NCI-H1048 (cell line): ENCODE measurements around the gene SSRP1.
"Not testable (repeated sequence)": the region's sequence is repeated elsewhere in the genome, so short reads cannot be mapped to it uniquely, and the experiment has no call there.

Source experiments
- DNase-seq: peaks from one replicate; lab custom pipeline; 2025; lab: John Stamatoyannopoulos, UW

SSRP1 gene

DNA sequence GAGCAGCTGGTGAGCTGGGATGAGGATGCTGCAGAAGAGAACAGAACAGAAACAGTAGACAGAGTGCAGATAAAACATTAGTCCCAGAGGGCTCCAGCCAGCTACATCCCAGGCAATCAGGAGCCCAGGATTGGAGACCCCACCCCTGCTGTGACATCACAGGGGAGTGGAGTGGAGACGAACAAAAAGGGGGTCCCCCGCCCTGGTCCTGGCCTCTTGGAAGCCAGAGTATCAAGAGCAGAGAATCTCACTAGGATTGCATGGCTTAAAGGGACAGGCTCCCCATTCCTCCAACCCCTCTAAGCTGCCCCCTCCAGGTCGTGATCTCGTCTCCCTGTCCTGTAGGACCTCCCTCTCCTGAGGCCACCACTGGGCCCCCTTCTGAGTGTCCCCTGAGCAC is 2.5 kb upstream of the SSRP1 start, which contains the start of gene P2RX3:
TSS of gene P2RX3 (plus strand) at position 211 of the 400 bp plus-strand sequence. CDS start 199 bp downstream, outside the sequence.
- DNase-seq = no peak

DNA sequence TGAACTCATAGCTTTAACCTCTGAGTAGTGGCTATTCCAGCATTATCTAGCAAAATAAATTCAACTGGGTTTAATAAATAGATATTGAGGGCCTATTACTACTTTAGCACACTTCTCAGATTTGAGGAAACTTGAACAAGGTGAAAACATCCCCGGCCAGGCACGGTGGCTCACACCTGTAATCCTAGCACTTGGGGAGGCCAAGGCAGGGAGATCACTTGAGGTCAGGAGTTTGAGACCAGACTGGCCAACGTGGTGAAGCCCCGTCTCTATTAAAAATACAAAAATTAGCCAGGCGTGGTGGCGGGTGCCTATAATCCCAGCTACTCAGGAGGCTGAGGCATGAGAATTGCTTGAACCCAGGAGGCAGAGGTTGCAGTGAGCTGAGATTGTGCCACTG is 1.2 kb upstream of the SSRP1 start:
- DNase-seq = not testable (repeated sequence)

DNA sequence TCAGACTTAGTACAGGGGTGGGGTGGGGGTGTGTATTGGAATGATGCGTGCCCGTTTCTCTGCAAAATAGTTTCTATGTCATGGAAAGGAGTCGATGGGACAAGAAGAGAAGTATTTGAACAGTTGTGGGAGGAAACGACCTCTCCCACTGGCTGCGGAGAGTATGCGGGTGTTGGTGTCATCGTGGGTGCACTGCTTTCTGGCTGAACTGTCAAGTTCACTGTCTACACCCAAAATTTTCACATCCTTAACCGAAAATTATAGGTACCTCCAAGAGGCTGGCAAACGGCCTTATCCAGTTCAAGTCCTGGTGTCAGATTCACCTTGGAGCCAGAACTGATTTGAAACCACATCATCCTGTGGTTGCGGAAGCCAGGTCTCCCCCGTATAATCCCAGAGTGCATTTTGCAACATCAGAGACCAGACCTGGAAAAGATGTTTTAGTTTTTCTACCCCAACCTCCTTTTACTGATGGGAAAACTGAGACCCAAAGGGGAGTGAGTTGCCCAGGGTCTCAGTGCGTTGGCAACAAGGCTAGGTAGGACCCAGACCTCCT is 497 bp upstream of the SSRP1 start:
- DNase-seq = no peak

DNA sequence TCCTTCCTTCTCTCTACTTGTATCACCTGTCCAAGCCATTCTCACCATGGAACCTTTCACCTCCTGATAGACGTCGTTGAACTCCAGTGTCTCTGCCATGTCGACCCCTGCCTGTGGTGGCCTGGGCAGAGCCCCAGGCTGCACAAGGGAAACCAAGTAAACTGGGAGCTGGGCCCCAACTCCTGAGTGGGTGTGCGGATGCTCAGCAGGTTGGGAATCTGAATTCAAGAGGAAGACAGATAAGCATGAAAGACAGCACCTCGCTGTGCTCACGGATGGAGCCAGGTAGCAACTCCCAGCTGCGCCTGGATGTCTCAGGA is 709 bp downstream of the SSRP1 start:
- DNase-seq = no peak

DNA sequence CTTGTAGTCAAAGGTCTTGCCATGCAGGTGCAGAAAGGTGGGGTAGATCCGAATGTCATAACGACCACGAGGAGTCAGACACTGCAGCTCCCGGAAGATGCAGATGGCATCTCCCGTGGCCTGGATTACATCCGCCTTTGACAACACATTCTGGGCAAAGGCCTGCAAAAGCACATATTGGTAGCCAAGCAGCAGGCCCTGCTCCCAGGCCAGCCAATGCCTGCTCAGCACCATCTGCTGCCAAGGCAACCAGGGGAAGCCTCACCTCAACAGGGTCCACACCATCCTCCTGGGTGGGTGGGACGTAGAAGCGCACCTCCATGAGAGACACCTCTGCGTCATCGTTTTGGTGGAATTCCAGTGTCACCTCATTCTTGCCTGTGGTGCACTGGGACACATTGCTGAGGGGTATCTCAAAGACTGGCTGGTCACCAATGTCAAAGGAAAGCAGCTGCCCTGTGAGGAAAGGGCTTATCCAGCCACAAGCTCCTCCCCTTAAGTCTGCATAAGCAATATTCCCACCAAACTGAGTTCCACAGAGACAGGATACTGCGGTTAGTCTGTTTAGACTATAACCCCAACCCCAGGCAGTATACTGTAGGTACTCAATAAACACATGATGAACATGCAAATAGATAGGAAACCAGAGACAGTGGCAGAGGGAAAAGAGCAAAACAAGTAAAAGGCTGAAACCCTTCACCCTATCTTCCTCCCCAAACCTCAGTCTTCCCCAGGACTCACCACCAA is 2.8 kb downstream of the SSRP1 start:
- no peak for DNase-seq

DNA sequence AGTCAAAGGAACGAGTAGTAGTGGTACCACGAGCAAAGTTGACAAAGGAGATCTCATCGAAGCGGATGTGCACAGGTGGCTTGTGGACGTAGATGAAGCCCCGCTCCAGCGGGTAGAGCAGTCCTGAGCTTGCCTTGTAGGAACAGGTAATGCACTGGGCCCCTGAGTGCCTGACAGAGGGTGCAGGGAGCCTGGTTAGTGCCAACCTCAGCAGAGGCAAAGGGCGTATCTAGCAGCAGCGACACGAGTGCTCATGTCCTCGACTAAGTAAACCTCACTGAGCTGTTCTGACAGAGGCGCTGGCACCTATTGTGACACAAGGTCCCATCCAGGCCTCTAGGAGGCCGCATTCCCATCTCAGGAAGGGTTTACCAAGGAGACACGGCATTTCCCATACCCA is 4.0 kb downstream of the SSRP1 start:
- DNase-seq = no peak

DNA sequence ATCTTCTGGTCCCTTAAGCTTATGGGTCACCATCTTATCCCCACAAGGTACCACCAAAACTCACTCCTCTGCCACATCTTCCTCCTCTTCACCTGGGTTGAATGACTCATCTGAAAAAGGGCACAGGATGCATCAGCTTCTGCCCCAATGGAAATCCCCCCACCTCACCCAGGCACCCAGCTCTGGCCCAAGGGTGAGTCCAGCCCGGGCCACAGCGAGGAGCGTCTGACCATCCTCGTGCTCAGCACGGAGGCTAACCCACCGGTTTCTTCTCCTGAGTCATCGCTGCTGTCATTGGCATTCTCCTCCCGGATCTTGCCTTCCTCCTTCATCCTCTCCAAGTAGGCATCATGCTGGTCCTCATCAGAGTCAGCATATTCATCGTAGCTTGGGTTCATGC is 5.7 kb downstream of the SSRP1 start:
- no peak for DNase-seq

DNA sequence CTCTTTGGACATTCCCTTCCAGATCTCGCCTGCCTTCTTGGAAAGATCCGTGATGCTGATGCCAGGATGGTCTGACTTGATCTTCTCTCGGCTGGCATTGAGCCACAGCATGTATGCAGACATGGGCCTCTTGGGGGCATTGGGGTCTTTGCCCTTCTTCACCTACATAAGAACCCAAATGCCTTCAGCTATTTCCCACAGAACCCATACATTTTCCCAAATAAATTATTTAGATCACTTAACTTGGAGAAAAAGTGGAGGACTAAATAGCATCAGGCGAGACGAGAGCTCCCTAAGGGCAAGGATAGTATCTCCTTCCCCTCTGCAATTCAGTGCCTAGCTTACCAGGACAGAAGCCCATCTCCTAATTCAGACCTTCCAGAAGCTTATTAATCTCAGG is 8.0 kb downstream of the SSRP1 start:
- no peak for DNase-seq

DNA sequence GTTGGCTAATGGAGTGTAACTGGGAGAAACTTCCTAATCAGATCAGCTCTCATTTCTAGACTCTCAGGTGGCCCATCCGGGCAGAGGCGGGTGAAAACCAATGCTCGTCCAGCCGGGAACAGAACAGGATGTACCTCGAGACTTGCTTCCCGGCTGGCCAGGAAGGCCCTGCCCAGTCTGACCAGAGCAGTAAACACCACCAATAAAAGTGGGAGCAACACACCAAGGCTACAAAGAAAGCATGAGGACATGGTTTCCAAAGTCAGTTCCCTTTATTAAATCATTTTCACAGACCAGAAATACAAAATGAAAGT is 10.0 kb downstream of the SSRP1 start:
- no peak for DNase-seq

DNA sequence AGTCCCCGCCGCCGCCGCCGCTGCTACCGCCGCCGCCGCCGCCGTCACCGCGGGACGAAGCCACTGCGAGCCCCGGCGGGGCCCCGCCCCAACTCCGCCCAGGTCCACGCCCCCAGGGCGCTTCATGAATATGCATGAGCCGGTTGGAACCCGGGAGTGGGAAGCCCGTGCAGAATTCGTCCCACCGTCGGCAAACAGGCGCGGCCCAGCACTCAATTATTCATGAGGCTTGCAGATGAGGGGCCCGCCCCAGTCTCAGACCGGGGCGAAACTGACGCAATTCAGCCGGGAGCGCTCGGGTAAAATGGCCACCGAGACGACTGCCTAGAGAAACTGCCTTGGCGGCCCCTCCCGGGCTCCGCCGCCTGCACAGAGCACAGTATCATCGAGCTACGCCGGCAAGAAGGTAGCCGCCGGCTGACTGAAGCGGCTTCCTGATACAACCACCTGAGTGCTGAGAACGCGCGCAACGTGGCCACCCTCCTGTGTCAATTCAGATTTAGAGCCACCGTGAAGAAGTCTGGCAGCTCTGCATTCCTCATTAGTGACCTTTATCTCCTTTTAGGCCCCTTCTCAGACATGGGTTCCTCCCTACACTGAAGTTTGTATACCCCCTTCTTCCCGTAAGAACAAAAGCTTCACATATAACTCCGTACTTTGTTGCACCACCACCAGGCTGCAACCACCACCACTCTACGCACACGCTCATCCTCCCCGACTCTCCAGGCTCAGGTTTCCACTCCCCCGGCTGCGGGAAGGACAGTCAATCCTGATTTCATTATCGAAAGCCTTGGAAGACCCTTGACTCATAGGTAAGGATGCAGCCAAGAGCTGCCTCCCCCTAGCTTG is 10.6 kb downstream of the SSRP1 start, which contains the start of gene TNKS1BP1:
TSS of gene TNKS1BP1 (minus strand) at position 67 of the 849 bp plus-strand sequence. CDS start 3,067 bp downstream, outside the sequence.
- peak; percentile 79 for DNase-seq

DNA sequence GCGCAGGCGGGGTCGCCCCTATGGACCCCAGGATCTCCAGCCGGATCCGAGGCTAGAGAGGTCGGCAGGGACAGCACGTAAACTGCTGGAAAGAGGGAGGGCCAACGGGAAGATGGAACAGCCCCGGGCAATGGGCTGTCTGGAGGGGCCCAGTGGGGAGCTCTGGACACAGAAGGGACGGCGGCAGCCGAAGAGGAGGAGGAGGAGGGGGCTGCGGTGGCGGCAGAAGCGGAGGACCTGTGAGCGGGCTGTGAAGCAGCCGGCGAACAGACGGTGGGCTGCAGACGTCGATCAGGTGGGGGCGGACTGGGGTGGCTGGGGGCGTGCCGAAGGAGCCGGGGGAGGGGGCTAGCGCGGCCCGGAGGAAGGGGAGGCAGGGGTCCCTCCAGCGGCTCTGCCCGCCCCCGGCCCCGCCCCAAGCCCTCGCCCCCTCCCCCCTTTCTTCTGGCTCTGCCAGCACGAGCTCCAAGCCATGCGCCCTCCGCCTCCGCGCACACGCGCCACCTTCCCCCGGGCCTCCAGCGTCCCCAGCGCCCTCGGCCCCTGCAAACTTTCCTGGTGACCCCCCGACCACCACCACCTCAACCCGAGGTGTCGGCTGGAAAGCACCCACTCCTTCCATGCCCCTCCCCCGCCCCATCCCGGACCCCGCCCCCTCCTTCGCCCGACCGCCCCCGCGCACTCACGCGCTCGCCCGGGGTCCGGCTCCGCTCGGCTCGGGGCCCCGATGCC is 11.4 kb downstream of the SSRP1 start:
- DNase-seq = no peak

DNA sequence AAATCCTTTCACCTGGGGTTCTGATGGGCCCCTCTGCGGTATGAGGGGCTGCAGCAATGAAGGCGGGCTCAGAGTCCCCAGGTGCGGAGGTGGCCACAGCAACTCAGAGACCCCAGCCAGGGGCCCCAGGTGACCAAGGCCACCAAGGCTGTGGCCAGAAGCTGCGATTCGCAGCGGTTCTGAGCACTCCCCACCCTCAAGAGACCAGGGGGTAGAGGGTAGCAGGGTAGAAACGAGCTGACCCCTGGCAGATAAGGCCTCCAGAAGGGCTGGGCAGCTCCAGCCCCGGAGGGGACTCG is 11.9 kb downstream of the SSRP1 start:
- no peak for DNase-seq

DNA sequence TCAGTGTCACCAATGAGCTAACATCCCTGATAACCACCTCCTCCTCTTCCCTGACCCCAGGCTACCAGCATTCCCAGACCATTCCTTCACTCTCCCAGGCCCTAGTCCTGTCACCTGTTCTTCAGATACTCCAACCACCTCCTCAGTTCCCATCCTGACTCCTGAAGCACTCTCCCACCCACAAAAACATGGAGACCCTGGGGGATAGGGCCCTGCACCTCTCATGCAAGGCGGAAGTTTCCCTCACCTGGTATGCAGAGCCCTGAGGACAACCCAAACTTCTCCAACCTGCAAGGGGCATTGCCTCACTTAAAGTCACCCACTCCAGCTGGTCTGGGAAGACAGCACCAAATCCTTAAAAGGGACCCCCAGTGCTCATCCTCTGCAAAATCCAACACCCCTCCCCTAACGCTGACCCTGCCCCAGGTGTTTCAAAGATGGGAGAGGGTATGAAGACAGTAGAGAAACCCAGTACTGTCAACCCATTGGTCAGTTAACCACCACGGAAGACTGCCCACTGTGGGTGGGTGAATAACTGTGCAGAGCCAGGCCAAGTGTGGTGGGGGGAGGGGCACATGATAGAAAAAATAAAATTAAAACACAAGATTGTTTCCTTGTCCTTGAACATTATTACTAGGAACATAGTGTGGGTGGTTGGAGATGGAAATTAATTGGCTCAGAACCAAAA is 12.4 kb downstream of the SSRP1 start:
- no peak for DNase-seq

DNA sequence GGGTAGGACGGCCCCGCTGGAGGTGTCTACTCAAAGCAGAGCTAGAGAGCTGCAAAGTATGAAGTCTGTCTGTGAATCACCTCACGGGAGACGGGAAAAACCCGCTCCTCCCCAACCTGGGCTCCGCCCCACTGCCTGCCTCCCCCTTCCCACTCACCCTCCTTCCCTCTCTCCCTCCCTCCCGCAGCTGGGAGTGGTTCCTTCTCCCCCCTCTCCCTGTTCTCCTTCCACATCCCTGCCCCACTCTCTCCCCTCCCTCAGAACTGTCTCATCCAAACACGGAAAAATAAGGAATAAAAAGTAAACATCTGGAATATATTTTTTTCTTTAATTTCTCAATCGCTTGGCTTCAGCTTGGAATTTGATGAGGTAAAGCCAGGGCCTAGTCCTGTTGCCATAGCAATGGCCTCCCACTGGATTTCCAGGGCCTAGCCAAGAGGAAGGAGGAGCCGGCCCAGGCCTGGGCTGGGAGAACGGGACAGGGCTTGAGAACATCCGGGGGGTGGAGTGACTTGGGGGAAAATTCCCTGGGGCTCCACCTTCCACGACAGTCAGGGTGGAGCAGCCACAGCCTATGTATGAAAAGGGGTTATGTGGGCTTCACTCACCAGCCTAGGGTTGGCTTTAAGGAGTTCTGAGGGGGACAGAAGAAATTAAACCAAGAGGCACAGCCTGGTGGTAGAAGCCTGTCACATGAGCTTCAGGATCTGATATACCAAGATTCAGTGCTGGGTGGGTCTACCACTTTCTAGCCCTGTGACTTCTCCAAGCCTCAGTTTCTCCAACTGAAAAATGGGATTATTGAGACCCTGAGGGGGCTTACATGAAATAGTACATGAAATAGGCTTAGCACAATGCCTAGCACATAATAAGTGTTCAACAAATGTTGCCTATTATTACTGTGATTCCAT is 13.2 kb downstream of the SSRP1 start:
- peak; percentile 31 for DNase-seq

DNA sequence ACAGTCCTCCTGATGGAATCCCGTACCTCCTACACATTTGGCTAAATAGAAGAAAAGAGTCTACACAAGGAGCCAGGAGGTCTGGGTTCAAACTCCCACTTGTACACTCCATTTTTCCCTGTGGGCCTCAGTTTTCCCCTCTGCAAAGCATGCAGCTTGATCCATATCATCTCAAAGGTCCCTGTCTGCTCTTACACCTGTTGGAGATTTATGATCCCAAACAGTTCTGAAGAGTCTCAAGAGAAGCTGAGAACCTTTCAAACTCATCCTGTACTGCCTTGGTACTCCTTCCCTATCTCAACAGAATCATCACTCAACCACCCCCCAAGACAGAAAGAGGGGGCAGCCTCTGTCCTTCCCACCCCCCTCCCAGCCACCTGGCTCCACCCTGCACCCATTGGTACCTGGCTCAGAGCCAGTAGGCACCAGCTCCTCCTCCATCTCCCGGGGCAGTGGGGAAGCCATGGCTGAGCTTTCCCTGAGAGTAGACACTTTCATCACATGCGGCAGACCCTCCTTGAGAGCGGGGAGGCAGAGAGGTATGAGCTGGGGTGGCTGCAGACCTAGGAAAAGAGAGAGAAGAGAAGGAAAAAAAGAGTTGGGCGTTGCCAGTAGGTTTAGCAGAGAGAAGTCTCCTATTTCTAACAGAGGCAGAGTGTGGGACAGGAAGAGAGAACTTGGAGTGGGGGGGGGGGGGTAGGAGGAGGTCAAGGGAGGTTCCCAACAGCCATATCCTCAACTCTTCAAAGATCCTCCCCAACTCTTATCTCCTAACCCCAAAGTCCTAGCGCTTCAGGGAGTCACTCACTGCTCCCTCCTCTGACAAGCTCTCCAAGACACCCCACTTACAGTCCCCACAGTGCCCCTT is 14.1 kb downstream of the SSRP1 start:
- no peak for DNase-seq

DNA sequence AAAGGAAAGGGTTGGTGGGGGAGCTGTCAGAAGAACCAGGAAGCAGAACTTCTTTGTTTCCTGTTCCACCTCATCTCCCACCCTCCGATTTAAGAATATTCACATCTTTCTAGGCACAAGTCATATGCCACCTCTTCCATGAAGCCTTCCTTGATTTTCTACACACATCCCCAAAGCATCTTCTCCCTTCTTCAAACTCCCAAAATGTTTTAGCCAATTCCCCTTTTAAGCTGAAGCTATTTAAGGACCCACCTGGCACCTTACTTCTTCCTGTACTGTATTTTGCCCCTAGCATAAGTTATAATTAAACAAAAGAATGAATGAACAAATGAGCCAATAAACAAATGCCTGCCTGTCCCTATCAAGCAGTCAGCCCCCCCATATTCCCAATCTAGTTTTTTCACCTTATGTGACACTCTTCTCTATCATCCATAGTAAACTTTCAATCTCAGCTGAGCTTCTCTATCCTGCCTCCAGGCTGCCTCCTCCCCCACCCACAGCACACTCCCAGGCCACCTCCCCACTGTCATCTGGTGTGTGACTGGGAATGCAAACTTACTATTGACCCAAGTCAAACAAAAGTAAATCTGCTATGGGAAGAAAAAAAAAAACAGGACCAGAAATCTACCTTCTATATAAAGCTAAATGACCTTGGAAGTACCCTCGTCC is 14.8 kb downstream of the SSRP1 start:
- no peak for DNase-seq

DNA sequence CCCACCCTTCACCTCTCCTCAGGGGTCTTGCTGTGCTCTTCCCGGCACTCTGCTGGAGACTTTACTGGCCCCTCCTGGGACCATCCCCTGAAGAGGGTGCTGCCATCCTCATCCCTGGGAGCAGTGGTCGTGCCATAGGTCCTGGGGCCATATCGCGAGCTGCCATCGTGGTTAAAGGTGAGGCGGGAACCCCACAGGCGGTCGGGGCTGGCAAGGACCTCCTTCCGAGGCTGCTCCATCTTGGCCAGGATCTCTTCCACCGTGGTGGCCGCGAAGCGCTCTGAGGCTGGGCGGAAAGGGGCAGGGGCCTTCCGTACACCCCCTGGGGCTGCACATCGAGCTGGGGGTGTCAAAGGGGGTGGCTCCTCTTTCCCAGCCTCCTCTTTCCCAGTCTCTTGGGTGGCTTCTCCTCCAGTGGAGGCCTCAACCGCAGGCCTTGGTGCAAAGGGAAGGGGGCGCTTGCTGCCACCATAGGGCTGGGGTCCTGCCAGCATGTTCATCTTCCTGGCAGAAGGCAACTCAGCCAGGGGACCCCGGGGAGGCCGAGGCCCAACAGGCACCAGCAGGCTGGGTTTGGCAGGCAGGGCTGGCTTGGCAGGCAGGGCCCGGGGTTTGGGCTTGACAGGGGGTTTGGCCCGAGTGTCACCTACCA is 15.5 kb downstream of the SSRP1 start:
- no peak for DNase-seq

DNA sequence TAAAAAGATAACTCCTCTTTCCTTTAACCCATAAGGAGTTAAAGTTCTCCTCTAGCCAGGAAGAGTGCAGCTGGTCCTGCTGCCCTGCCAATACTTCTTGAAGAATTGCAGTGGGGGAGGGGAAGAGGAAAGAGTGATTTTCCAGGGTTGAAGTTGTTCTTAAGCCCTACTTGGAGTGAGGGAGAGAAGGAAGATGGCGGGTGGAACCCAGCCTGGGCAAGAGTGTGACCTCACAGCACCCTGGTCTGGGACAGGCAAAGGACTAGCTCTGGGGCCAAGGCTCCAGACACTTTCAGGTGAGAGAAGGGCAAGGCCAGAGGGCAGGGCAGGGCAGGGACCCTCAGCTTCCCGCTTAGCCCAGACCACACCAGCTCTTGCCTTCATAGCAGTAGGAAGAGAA is 17.5 kb downstream of the SSRP1 start:
- DNase-seq = no peak

DNA sequence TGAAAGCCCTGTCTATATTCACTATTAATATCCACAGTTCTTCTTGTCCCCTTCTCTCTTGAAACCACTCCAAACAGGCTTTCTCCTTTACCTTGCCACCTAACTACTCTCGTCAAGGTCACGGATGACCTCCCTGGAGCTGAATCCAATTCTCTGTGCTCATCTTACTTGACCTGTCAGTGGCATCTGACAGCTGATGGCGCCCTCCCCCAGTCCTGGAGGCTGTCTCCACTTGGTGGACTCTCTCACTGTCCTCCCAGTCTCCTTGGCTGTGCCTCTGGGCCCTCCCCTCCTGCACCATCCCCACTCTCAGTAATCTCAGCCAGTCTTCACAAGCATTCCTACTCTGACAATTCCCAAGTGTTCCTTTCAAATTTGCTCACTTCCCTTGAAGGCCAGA is 19.7 kb downstream of the SSRP1 start:
- no peak for DNase-seq
